ENCODE results near the gene ITGBL1. TPM values are rescaled to one million over a fixed set of nuclear protein-coding genes. Genes with fewer than 3 reads are reported as not detected.

Gene ITGBL1
- total and polyA plus RNA-seq, 3 donors from 2014 or later: 5.7 to 7.7 (median 5.8) TPM

- Histone ChIP-seq H3K4me1 (no peaks in the 10 kb centered on the region), H3K36me3 (ENCODE audit: low read depth, missing control alignments) (no peaks in the 10 kb centered on the region), H3K9me3 (no peaks in the 10 kb centered on the region), H3K27me3 (no peaks in the 10 kb centered on the region), H3K4me3 (no peak overlapping the region), H3K27ac (no peak overlapping the region)
- intact Hi-C loops (cut with DNase I; ENCODE audit: low total_unique reads): no loop called here
- DNase-seq: no peak
- TF ChIP-seq POLR2A (IDR thresholded peaks at IDR 0.05) (no peak), CTCF (IDR thresholded peaks at IDR 0.05) (no peak)
- WGBS, 2 donors: 83 to 90% methylated on average over 1 of the region's 1 CpG
These were observed 187.2 kb downstream of the ITGBL1 start for GRCh38 chr13:101639711-101640110.

GRCh38 chr13:101640788-101641400 is 188.4 kb downstream of the ITGBL1 start:
- Histone ChIP-seq H3K27ac (no peak overlapping the region), H3K27me3 (no peaks in the 10 kb centered on the region), H3K4me1 (no peaks in the 10 kb centered on the region), H3K4me3 (no peak overlapping the region), H3K9me3 (no peaks in the 10 kb centered on the region), H3K36me3 (ENCODE audit: low read depth, missing control alignments) (no peaks in the 10 kb centered on the region)
- intact Hi-C loops (cut with DNase I; ENCODE audit: low total_unique reads): no loop called here
- TF ChIP-seq CTCF (IDR thresholded peaks at IDR 0.05) (no peak), POLR2A (IDR thresholded peaks at IDR 0.05) (no peak)
- 74 to 76% methylated on average over 2 of the region's 2 CpGs for WGBS, 2 donors
- no peak for DNase-seq

GRCh38 chr13:101645871-101646270 is 193.4 kb downstream of the ITGBL1 start:
- H3K27me3 ChIP-seq: no peaks in the 10 kb centered on the region
- no peak overlapping the region for H3K27ac ChIP-seq
- no peaks in the 10 kb centered on the region for H3K4me1 ChIP-seq
- H3K36me3 ChIP-seq (ENCODE audit: low read depth, missing control alignments): no peaks in the 10 kb centered on the region
- no peak for DNase-seq
- 62 to 73% methylated on average over 1 of the region's 1 CpG for WGBS, 2 donors
- H3K9me3 ChIP-seq: no peaks in the 10 kb centered on the region
- intact Hi-C loops (cut with DNase I; ENCODE audit: low total_unique reads): no loop called here
- no peak overlapping the region for H3K4me3 ChIP-seq
- TF ChIP-seq CTCF (IDR thresholded peaks at IDR 0.05) (no peak), POLR2A (IDR thresholded peaks at IDR 0.05) (no peak)

DNA sequence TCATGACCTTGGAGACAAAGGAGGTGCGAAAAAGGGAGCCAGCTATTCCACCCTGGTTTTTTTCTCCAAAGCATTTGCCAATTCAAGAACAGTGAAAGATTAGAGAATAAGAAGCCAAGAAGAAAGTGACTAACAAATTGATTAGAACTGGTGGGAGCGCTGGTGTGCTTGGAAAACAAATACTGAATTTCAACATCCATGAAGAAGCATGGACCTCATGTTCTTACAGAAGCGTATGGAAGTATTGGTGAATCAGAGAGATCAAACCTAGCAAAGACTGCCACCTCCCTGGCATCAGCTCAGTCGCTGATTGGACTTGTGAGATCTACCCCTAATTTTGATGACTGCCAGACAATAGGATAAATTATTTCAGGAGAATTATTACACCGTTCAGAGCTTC is 195.3 kb downstream of the ITGBL1 start:
- H3K27ac ChIP-seq: no peak overlapping the region

More for the DNA sequence above, 195.3 kb downstream of the ITGBL1 start:
- Histone ChIP-seq H3K36me3 (ENCODE audit: low read depth, missing control alignments) (no peaks in the 10 kb centered on the region), H3K4me1 (no peaks in the 10 kb centered on the region), H3K27me3 (no peaks in the 10 kb centered on the region), H3K4me3 (no peak overlapping the region), H3K9me3 (no peaks in the 10 kb centered on the region)
- TF ChIP-seq CTCF (IDR thresholded peaks at IDR 0.05) (no peak), POLR2A (IDR thresholded peaks at IDR 0.05) (no peak)
- 90% methylated on average over 5 of the region's 5 CpGs for WGBS, 2 donors
- no peak for DNase-seq
- intact Hi-C loops (cut with DNase I; ENCODE audit: low total_unique reads): no loop called here

All from testis (tissue), 3 donors.